CD4-positive, alpha-beta T cell treated with Interleukin-2 at 100 ng/mL for 4 hours (primary cell): ENCODE measurements around the gene AKAP6.

Source experiments
- DNase-seq: peaks from one replicate; pipeline ENCODE4 v3.0.0-alpha.2; 2020; ENCODE audit warnings: low spot score

AKAP6 gene

DNA sequence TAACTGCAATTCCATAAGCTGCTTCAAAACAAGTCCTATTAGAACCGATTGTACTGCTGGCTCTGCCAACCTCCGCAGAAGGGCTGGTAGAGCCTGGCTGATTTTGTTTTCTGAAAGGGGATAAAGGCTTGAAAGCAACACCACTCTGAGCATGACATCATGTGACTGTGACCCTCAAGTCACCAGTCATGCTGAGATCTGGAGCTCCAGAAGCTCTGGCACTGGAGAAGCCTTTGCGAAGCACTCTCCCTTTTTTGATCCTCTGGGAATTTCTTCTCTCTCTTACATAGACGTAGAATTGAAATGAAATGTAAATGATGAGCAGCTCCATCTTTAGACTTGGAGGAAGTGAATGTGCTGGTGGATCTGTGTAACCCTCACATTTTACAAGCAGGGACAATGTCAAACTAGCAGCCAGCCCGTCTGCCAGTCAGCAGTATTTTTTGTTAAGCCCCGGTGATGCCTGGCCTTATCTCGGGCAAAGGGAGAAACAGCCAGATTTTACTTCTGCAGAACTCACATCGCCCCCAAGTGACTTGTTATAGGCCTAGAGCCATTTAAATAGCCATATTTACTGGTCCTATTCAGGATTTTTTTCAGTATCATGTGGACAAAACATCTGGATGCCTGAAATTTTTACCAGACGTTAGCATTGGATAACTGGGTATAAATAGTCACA is 497.4 kb downstream of the AKAP6 start:
- no peak for DNase-seq

DNA sequence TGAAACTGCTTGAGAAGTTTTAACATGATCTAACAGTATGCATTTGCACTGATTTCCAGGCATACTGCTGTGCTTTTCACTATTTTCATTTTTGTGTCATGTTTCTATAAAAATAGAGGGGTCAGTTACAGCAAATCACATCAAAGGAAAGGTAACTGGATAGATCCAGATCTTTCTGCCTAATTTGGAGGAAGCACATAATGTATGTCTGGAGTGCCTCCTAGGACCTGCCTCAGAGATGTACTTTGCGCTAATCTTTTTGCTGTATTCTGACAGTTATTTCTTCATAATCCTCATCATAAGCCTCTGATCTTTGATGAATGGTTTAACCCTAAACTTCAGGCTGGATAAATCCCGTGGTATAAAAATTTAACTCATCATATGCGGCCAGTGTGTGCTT is 498.4 kb downstream of the AKAP6 start:
- DNase-seq = no peak

GRCh38 chr14:32835924-32836323 is 506.8 kb downstream of the AKAP6 start:
- DNase-seq = no peak

DNA sequence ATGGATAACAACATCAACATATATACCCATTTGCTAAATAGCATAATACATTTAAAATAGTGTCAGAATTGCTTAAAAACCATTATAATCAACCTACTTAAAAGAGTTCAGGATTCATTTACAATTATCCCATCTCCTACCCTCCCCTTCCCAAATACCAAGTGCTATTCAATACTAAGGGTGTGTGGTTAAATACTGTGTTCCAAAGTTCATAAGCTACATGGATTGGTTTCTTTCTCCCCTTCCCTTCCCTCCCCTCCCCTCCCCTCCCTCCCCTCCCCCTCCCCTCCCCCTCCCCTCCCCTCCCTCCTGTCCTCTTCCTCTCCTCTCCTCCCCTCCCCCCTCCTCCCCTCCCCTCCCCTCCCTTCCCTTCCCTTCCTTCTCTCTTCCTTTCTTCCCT is 512.6 kb downstream of the AKAP6 start:
- no peak for DNase-seq

DNA sequence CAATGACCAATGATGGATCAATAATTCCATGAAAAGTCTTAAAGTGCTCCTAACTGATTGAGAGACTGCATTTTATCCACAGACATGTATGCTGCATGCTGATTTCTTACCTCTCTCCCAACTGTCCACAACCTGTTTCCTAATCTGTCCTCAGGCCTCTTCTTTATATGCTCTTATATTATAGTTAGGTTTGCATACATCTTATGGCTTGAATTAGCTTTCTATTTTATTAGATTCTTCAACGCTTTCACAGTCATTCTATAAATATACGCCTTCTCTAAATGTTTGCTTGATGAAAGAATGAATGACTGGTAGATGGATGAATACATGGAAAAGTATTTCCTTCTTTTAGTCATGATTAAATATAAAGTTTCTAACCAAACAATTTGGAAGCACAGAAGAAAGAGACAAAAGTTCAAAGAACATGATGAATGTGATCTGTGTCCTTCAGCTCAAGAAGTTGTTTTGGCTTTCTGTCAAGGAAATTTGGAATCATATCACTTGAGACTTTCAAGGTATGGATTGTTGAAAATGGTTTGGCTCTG is 517.8 kb downstream of the AKAP6 start:
- no peak for DNase-seq

DNA sequence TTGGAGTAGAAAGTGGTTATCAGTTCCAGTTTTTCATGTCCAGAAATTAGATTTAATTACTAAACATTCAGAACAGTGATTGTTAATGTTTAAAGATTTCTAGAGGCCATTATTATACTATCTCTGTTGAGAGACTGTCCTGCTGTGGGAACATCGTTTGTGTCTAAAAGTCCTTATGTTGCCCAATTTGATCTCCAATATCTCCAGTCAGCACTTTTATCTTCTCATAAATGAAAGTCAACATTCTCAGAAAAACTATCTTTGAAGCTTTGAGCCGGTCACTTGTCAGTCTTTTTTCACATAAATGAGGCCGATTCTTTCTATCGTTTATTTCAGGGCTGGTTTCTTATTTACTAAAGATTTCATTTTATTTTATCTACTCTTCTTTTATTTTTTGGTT is 518.8 kb downstream of the AKAP6 start:
- DNase-seq = no peak

- no peak for DNase-seq
Measured at GRCh38 chr14:32865827-32866376, 536.8 kb downstream of the AKAP6 start.

GRCh38 chr14:32883188-32883587 is 554.1 kb downstream of the AKAP6 start:
- DNase-seq = no peak
